CD4-positive, alpha-beta T cell treated with Interleukin-21 for 1 hour (primary cell): ENCODE results near the gene CORO6.
"Not testable (repeated sequence)": the region's sequence is repeated elsewhere in the genome, so short reads cannot be mapped to it uniquely, and the experiment has no call there.

Source experiments
- DNase-seq: peaks from one replicate; pipeline ENCODE4 v3.0.0-alpha.2; 2020

The CORO6 gene

GRCh38 chr17:29622337-29623282, at the start of gene CORO6:
TSS of gene CORO6 (minus strand) at chr17:29622912. CDS start at chr17:29621421, 1,491 bp downstream.
- DNase-seq, result peak; percentile 75

- no peak for DNase-seq
Observed at GRCh38 chr17:29671661-29672060, 48.9 kb upstream of the CORO6 start.

GRCh38 chr17:29669266-29669665, 46.6 kb upstream of the CORO6 start:
- no peak for DNase-seq

- no peak for DNase-seq
Observed at GRCh38 chr17:29667969-29668368, 45.3 kb upstream of the CORO6 start.

GRCh38 chr17:29665481-29665810, 42.7 kb upstream of the CORO6 start:
- DNase-seq, result no peak

GRCh38 chr17:29664743-29665480, 42.2 kb upstream of the CORO6 start:
- no peak for DNase-seq

- DNase-seq, result no peak
Observed at GRCh38 chr17:29663155-29663554, 40.4 kb upstream of the CORO6 start.

- DNase-seq, result no peak
Observed at GRCh38 chr17:29661213-29661612, 38.5 kb upstream of the CORO6 start.

- no peak for DNase-seq
Observed at GRCh38 chr17:29659155-29659554, 36.4 kb upstream of the CORO6 start.

GRCh38 chr17:29655323-29655722, 32.6 kb upstream of the CORO6 start:
- DNase-seq, result no peak

- no peak for DNase-seq
Observed at GRCh38 chr17:29653995-29654714, 31.4 kb upstream of the CORO6 start.

- no peak for DNase-seq
Observed at GRCh38 chr17:29652976-29653375, 30.3 kb upstream of the CORO6 start.

- DNase-seq, result not testable (repeated sequence)
Observed at GRCh38 chr17:29651913-29652312, 29.2 kb upstream of the CORO6 start.

GRCh38 chr17:29650396-29650795, 27.7 kb upstream of the CORO6 start:
- no peak for DNase-seq

- DNase-seq, result no peak
Observed at GRCh38 chr17:29649359-29649758, 26.6 kb upstream of the CORO6 start.

GRCh38 chr17:29648005-29648404, 25.3 kb upstream of the CORO6 start:
- DNase-seq, result no peak

GRCh38 chr17:29645515-29646051, 22.9 kb upstream of the CORO6 start:
- DNase-seq, result no peak

- DNase-seq, result no peak
Observed at GRCh38 chr17:29643817-29644160, 21.1 kb upstream of the CORO6 start.

- no peak for DNase-seq
Observed at GRCh38 chr17:29642171-29642611, 19.5 kb upstream of the CORO6 start.

- no peak for DNase-seq
Observed at GRCh38 chr17:29640981-29641642, 18.4 kb upstream of the CORO6 start.

GRCh38 chr17:29640413-29640812, 17.7 kb upstream of the CORO6 start:
- DNase-seq, result no peak

- no peak for DNase-seq
Observed at GRCh38 chr17:29633886-29634285, 11.2 kb upstream of the CORO6 start.
